H1 (cell line): Measurements from ENCODE around the gene CLMP. TPM values are rescaled to one million over a fixed set of nuclear protein-coding genes. Genes with fewer than 3 reads are reported as not detected.

Source experiments
- CTCF ChIA-PET: fragments of 300-600 bp; sonication (Branson Sonifier 250); formaldehyde crosslinking; loops from one replicate; lab custom pipeline; 2021; ENCODE audit not compliant: partially characterized antibody; lab: Charles Lee
- POLR2A ChIA-PET: fragments of 300-600 bp; sonication (Branson Sonifier 250); formaldehyde crosslinking; loops from one replicate; lab custom pipeline; 2021; ENCODE audit warnings: inconsistent platforms; ENCODE audit not compliant: partially characterized antibody; lab: Charles Lee
- DNase-seq, 2 experiments: peaks; one replicate each; pipeline versions ENCODE4 v3.0.0 to v3.0.0-alpha.2; 2010 to 2022; ENCODE audit warnings: low spot score in 2 of 2, low read depth in 1 of 2, mixed read lengths in 1 of 2
- FAIRE-seq: peaks from 2 replicates; lab custom pipeline; 2011; peaks lifted over from hg19 to GRCh38; lab: Jason Lieb, UNC
- H2AFZ ChIP-seq: 2 replicates; pipeline ENCODE4 v1.8.1; 2012; ENCODE audit warnings: low read length, inconsistent platforms
- H2AK5ac ChIP-seq: 2 replicates; pipeline ENCODE4 v1.6.1; 2013; ENCODE audit warnings: low read depth, low read length
- H2BK120ac ChIP-seq: replicated peaks from 2 replicates; pipeline ENCODE3; 2013; ENCODE audit warnings: low read depth, low read length, inconsistent platforms
- H2BK12ac ChIP-seq: 2 replicates; pipeline ENCODE4 v1.6.1; 2013; ENCODE audit warnings: low read depth, low read length
- H2BK15ac ChIP-seq: 2 replicates; pipeline ENCODE4 v1.6.1; 2013; ENCODE audit warnings: low read length
- H2BK20ac ChIP-seq: 2 replicates; pipeline ENCODE4 v1.6.1; 2013; ENCODE audit warnings: low read length
- H2BK5ac ChIP-seq: 2 replicates; pipeline ENCODE4 v1.6.1; 2013; ENCODE audit warnings: low read depth, low read length
- H3K14ac ChIP-seq: 2 replicates; pipeline ENCODE4 v1.6.1; 2013; ENCODE audit warnings: inconsistent platforms; ENCODE audit not compliant: insufficient read length
- H3K18ac ChIP-seq: 2 replicates; pipeline ENCODE4 v1.6.1; 2013; ENCODE audit warnings: low read length; ENCODE audit errors: extremely low read depth
- H3K23ac ChIP-seq: 2 replicates; pipeline ENCODE4 v1.6.1; 2013; ENCODE audit warnings: inconsistent platforms; ENCODE audit not compliant: insufficient read length
- H3K23me2 ChIP-seq: 2 replicates; pipeline ENCODE4 v1.6.1; 2013; ENCODE audit warnings: low read depth, low read length
- H3K27ac ChIP-seq: 2 replicates; pipeline ENCODE4 v1.6.1; 2011; ENCODE audit warnings: low read depth, low read length, inconsistent platforms
- H3K27me3 ChIP-seq, 4 experiments: replicated peaks in 1 of 4; 1 replicate in 1 of 4; 2 replicates in 3 of 4; pipeline versions ENCODE4 v1.6.1 to v1.8.1; 2011 to 2013; ENCODE audit warnings: low read length in 3 of 4, mild to moderate bottlenecking in 3 of 4, inconsistent platforms in 2 of 4, mixed read lengths in 2 of 4, moderate library complexity in 1 of 4; ENCODE audit not compliant: control insufficient read depth in 3 of 4, insufficient read depth in 3 of 4; ENCODE audit errors: extremely low read depth in 1 of 4
- H3K36me3 ChIP-seq, 4 experiments: 2 replicates each; pipeline versions ENCODE4 v1.6.1 to v1.8.1; 2011 to 2013; ENCODE audit warnings: mild to moderate bottlenecking in 4 of 4, low read length in 3 of 4, moderate library complexity in 2 of 4, control low read depth in 1 of 4, inconsistent platforms in 1 of 4; ENCODE audit not compliant: insufficient read depth in 4 of 4, control insufficient read depth in 2 of 4
- H3K4ac ChIP-seq: replicated peaks from 2 replicates; pipeline ENCODE3; 2013; ENCODE audit warnings: low read length, low read depth, mixed read lengths, inconsistent platforms; ENCODE audit not compliant: insufficient read length
- H3K4me1 ChIP-seq, 4 experiments: replicated peaks in 1 of 4; 1 replicate in 1 of 4; 2 replicates in 3 of 4; pipeline versions ENCODE4 v1.6.1 to v1.8.1; 2011 to 2013; ENCODE audit warnings: low read length in 3 of 4, inconsistent platforms in 2 of 4, mixed read lengths in 1 of 4; ENCODE audit not compliant: insufficient read depth in 4 of 4, control insufficient read depth in 3 of 4
- H3K4me2 ChIP-seq, 2 experiments: 2 replicates each; pipeline versions ENCODE4 v1.6.1 to v1.8.1; 2011 to 2013; ENCODE audit warnings: low read depth in 2 of 2, low read length in 2 of 2, control low read depth in 1 of 2, inconsistent platforms in 1 of 2, mild to moderate bottlenecking in 1 of 2; ENCODE audit not compliant: insufficient read depth in 1 of 2
- H3K4me3 ChIP-seq, 4 experiments: fragments of 200-600, 300-600 bp in 1 of 4; sonication (generic), shearing (Covaris generic), sonication (Bioruptor Twin) in 1 of 4; 2 replicates each; pipeline versions ENCODE4 v1.5.1 to v1.8.1; 2011 to 2016; ENCODE audit warnings: low read length in 4 of 4, low read depth in 3 of 4, control low read depth in 2 of 4, inconsistent platforms in 2 of 4, mild to moderate bottlenecking in 2 of 4, mixed read lengths in 1 of 4, moderate library complexity in 1 of 4; ENCODE audit not compliant: insufficient read depth in 2 of 4; ENCODE audit errors: extremely low read depth in 1 of 4
- H3K56ac ChIP-seq: replicated peaks from 2 replicates; pipeline ENCODE3; 2013; ENCODE audit warnings: low read depth, mild to moderate bottlenecking, mixed read lengths, low read length, inconsistent platforms; ENCODE audit not compliant: insufficient read length
- H3K79me1 ChIP-seq: 2 replicates; pipeline ENCODE4 v1.6.1; 2013; ENCODE audit warnings: low read depth, low read length, control low read depth
- H3K79me2 ChIP-seq, 2 experiments: 2 replicates each; pipeline versions ENCODE4 v1.6.1 to v1.8.1; 2012 to 2013; ENCODE audit warnings: low read length in 2 of 2, mild to moderate bottlenecking in 2 of 2, inconsistent platforms in 1 of 2; ENCODE audit not compliant: insufficient read depth in 2 of 2, control insufficient read depth in 1 of 2
- H3K9ac ChIP-seq, 4 experiments: replicated peaks in 1 of 4; 1 replicate in 1 of 4; 2 replicates in 3 of 4; pipeline versions ENCODE4 v1.6.1 to v1.8.1; 2011 to 2013; ENCODE audit warnings: low read depth in 3 of 4, low read length in 3 of 4, control low read depth in 2 of 4, mild to moderate bottlenecking in 2 of 4, moderate library complexity in 2 of 4, inconsistent platforms in 1 of 4; ENCODE audit errors: extremely low read depth in 1 of 4
- H3K9me3 ChIP-seq, 2 experiments: 2 replicates each; pipeline versions ENCODE4 v1.6.1 to v1.8.1; 2012 to 2013; ENCODE audit warnings: mild to moderate bottlenecking in 2 of 2, moderate library complexity in 2 of 2, control low read depth in 1 of 2, inconsistent platforms in 1 of 2, low read depth in 1 of 2, low read length in 1 of 2, mixed read lengths in 1 of 2; ENCODE audit not compliant: insufficient read depth in 2 of 2
- H4K20me1 ChIP-seq, 2 experiments: replicated peaks in 1 of 2; 2 replicates each; pipeline versions ENCODE3 to v1.8.1; 2011 to 2013; ENCODE audit warnings: inconsistent platforms in 2 of 2, low read length in 2 of 2, mild to moderate bottlenecking in 1 of 2; ENCODE audit not compliant: insufficient read depth in 2 of 2, control insufficient read depth in 1 of 2
- H4K5ac ChIP-seq: 2 replicates; pipeline ENCODE4 v1.6.1; 2013; ENCODE audit warnings: low read length, low read depth, mixed read lengths, inconsistent platforms; ENCODE audit not compliant: insufficient read length
- H4K8ac ChIP-seq: 2 replicates; pipeline ENCODE4 v1.8.0; 2013; ENCODE audit warnings: mild to moderate bottlenecking, moderate library complexity, low read length, inconsistent platforms; ENCODE audit not compliant: insufficient read depth; ENCODE audit errors: extremely low read depth
- H4K91ac ChIP-seq: replicated peaks from 2 replicates; pipeline ENCODE3; 2013; ENCODE audit warnings: low read length, mixed read lengths, inconsistent platforms; ENCODE audit not compliant: insufficient read length
- CBX5 ChIP-seq: fragments of 300-800, 300-1000 bp; sonication (generic); IDR thresholded peaks from 2 replicates; pipeline ENCODE4 v1.7.1; 2016; ENCODE audit warnings: antibody characterized with exemption, low read length, low read depth
- WGBS, 2 experiments: shearing (Covaris generic) in 1 of 2; methylation state at CpG; one replicate each; pipeline versions ENCODE4 v1.1.6 to v1.1.7; 2013 to 2015; ENCODE audit warnings: low lambda C conversion rate in 2 of 2, mixed read lengths in 2 of 2, inconsistent platforms in 1 of 2, low coverage in 1 of 2, missing lambda C conversion rate in 1 of 2; ENCODE audit not compliant: insufficient replicate concordance in 2 of 2, insufficient coverage in 1 of 2, insufficient read length in 1 of 2; ENCODE audit errors: extremely low coverage in 1 of 2, missing lambda C conversion rate in 1 of 2; 5-methylcytosine and 5-hydroxymethylcytosine counted together
- polyA plus RNA-seq, 7 experiments: library from polyadenylated mRNA; depleted of rRNA in 3 of 7; stranded (reverse) in 5 of 7; unstranded in 2 of 7; fragments of >200 nt in 5 of 7; fragments of 200-250 nt in 2 of 7; gene quantifications; 1 replicate in 5 of 7; 2 replicates in 1 of 7; 4 replicates in 1 of 7; pipeline versions ENCODE4 v1.2.1 to v1.2.3, GENCODE V29; 2011 to 2013; ENCODE audit warnings: missing spikeins in 2 of 7, mixed read lengths in 2 of 7
- total RNA-seq: library from RNA; stranded (reverse); fragmentation: NEBNext Ultra II Directional; extraction: Animal tissue kit (Norgen Biotek cat#: 25700); gene quantifications from 2 replicates; pipeline ENCODE4 v1.2.1, GENCODE V29; 2021

CLMP gene
- total and polyA plus RNA-seq, 2 of the 8 experiments (the other 6 are each of a cell fraction or from before 2014, with no cell fraction given), result 9.9 to 24.1 TPM

GRCh38 chr11:123221096-123221561 is 26.1 kb upstream of the CLMP start:
- Histone ChIP-seq H2BK120ac (no peak overlapping the region), H3K4me3 (no peak overlapping the region), H3K23ac (no peak overlapping the region), H3K27me3 (peaks cover 0 to 1% (median 0%) of the 10 kb centered on the region in 4 experiments; a peak in 1 of 7 replicates), H3K56ac (no peak overlapping the region), H3K27ac (no peak overlapping the region), H3K9me3 (no peaks in the 10 kb centered on the region), H3K4ac (no peak overlapping the region), H3K9ac (no peak overlapping the region), H2AK5ac (no peak overlapping the region), H3K4me1 (peaks cover 0 to 12% (median 6%) of the 10 kb centered on the region in 4 experiments; a peak in 4 of 7 replicates), H4K5ac (no peak overlapping the region), H3K23me2 (peaks cover 1% of the 10 kb centered on the region; the same call in 1 of the 2 replicates), H4K8ac (no peak overlapping the region), H3K79me1 (no peaks in the 10 kb centered on the region), H4K20me1 (no peaks in the 10 kb centered on the region), H4K91ac (no peak overlapping the region), H3K18ac (no peak overlapping the region), H3K4me2 (no peak overlapping the region), H3K79me2 (no peaks in the 10 kb centered on the region), H2BK20ac (no peak overlapping the region), H2AFZ (no peak overlapping the region), H2BK12ac (no peak overlapping the region), H3K14ac (no peak overlapping the region), H3K36me3 (no peaks in the 10 kb centered on the region; a peak in 1 of 8 replicates), H2BK15ac (no peak overlapping the region), H2BK5ac (no peak overlapping the region)
- WGBS, 2 experiments, result 80% methylated on average over 6 of the region's 6 CpGs; no CpG with 5 or more reads in 1 of the 2 experiments
- FAIRE-seq (no peak), DNase-seq (no peak)
- POLR2A ChIA-PET, result interaction anchor here (1.3 kb wide), 1 partner anchor 41 kb away, joined by 3 read pairs; no protein-coding TSS in a partner anchor
- TF ChIP-seq CBX5, result no peak
- CTCF ChIA-PET, result interaction anchor here (0.7 to 2.8 kb wide), 5 partner anchors 14 to 124 kb away, joined by 3 to 13 read pairs (median 3); no protein-coding TSS in a partner anchor
